Ectodermal cell (in vitro differentiated cells): ENCODE measurements around the gene ASAH2B.
"Not testable (repeated sequence)": the region's sequence is repeated elsewhere in the genome, so short reads cannot be mapped to it uniquely, and the experiment has no call there.

ENCODE experiments used
- H3K27ac ChIP-seq: 2 replicates; pipeline ENCODE4 v1.7.0; 2013; ENCODE audit warnings: mild to moderate bottlenecking, low read depth, low read length; ENCODE audit not compliant: insufficient read depth, poor library complexity, severe bottlenecking
- H3K27me3 ChIP-seq: 2 replicates; pipeline ENCODE4 v1.7.0; 2013; ENCODE audit warnings: mild to moderate bottlenecking, low read length; ENCODE audit not compliant: insufficient read depth, control insufficient read depth, poor library complexity, severe bottlenecking
- H3K36me3 ChIP-seq: one replicate; pipeline ENCODE4 v1.7.0; 2013; ENCODE audit warnings: low read length; ENCODE audit not compliant: control insufficient read depth, insufficient read depth
- H3K4me1 ChIP-seq: one replicate; pipeline ENCODE4 v1.7.0; 2013; ENCODE audit warnings: low read length; ENCODE audit not compliant: control insufficient read depth, insufficient read depth
- H3K4me3 ChIP-seq: 2 replicates; pipeline ENCODE4 v1.7.0; 2013; ENCODE audit warnings: low read depth, low read length, control low read depth; ENCODE audit not compliant: insufficient read depth
- H3K9me3 ChIP-seq: 2 replicates; pipeline ENCODE4 v1.7.0; 2013; ENCODE audit warnings: mild to moderate bottlenecking, low read length, moderate library complexity; ENCODE audit not compliant: control insufficient read depth
- WGBS, 2 experiments: methylation state at CpG; one replicate each; pipeline ENCODE4 v1.1.7; 2013; ENCODE audit warnings: missing lambda C conversion rate in 2 of 2; 5-methylcytosine and 5-hydroxymethylcytosine counted together

ASAH2B gene

GRCh38 chr10:50740293-50740648 is 535 bp downstream of the ASAH2B start:
- Histone ChIP-seq H3K27ac (no peak overlapping the region), H3K36me3 (no peaks in the 10 kb centered on the region), H3K4me1 (no peaks in the 10 kb centered on the region), H3K9me3 (no peaks in the 10 kb centered on the region), H3K4me3 (peak overlapping the region; percentile 63), H3K27me3 (peaks cover 5% of the 10 kb centered on the region)
- 2% methylated on average over 7 to 8 of the region's 8 CpGs for WGBS, 2 experiments

- H3K27ac ChIP-seq, H3K9me3 ChIP-seq, H3K4me3 ChIP-seq, H3K27me3 ChIP-seq, H3K4me1 ChIP-seq, H3K36me3 ChIP-seq: not testable (repeated sequence)
- WGBS, 2 experiments, result 96 to 98% methylated on average over 9 of the region's 10 CpGs
Observed at GRCh38 chr10:50742820-50743219, 3.1 kb downstream of the ASAH2B start.

GRCh38 chr10:50766774-50767513 is 27.2 kb downstream of the ASAH2B start:
- not testable (repeated sequence) for H3K9me3 ChIP-seq, H3K4me1 ChIP-seq, H3K27me3 ChIP-seq, H3K4me3 ChIP-seq, H3K36me3 ChIP-seq, H3K27ac ChIP-seq
- 97 to 100% methylated on average over 3 of the region's 5 CpGs for WGBS, 2 experiments

- not testable (repeated sequence) for H3K4me1 ChIP-seq, H3K9me3 ChIP-seq, H3K27me3 ChIP-seq, H3K4me3 ChIP-seq, H3K27ac ChIP-seq, H3K36me3 ChIP-seq
- WGBS, 2 experiments, result no CpG with 5 or more reads among the region's 3 CpGs
Observed at GRCh38 chr10:50772042-50772441, 32.3 kb downstream of the ASAH2B start.

- not testable (repeated sequence) for H3K4me1 ChIP-seq, H3K36me3 ChIP-seq, H3K27me3 ChIP-seq, H3K9me3 ChIP-seq, H3K4me3 ChIP-seq, H3K27ac ChIP-seq
- whole genome bisulfite sequencing, 2 experiments, result 100% methylated on average over 1 of the region's 2 CpGs
Observed at GRCh38 chr10:50774868-50775267, 35.1 kb downstream of the ASAH2B start.

GRCh38 chr10:50780036-50780435 is 40.3 kb downstream of the ASAH2B start:
- H3K4me3 ChIP-seq, H3K27me3 ChIP-seq, H3K4me1 ChIP-seq, H3K27ac ChIP-seq, H3K36me3 ChIP-seq, H3K9me3 ChIP-seq: not testable (repeated sequence)
- WGBS, 2 experiments, result 78 to 88% methylated on average over 1 of the region's 1 CpG

- H3K27me3 ChIP-seq, H3K27ac ChIP-seq, H3K9me3 ChIP-seq: not testable (repeated sequence)
Observed at GRCh38 chr10:50782017-50782416, 42.3 kb downstream of the ASAH2B start.

GRCh38 chr10:50787962-50788361 is 48.2 kb downstream of the ASAH2B start:
- not testable (repeated sequence) for H3K36me3 ChIP-seq, H3K27ac ChIP-seq, H3K4me3 ChIP-seq, H3K27me3 ChIP-seq, H3K9me3 ChIP-seq, H3K4me1 ChIP-seq
- WGBS, 2 experiments, result 69 to 73% methylated on average over 5 of the region's 5 CpGs

More at GRCh38 chr10:50782017-50782416, 42.3 kb downstream of the ASAH2B start:
- H3K36me3 ChIP-seq, H3K4me3 ChIP-seq, H3K4me1 ChIP-seq: not testable (repeated sequence)

- Histone ChIP-seq H3K36me3 (no peaks in the 10 kb centered on the region), H3K9me3 (no peaks in the 10 kb centered on the region), H3K27me3 (no peaks in the 10 kb centered on the region), H3K27ac (no peak overlapping the region), H3K4me1 (no peaks in the 10 kb centered on the region), H3K4me3 (no peak overlapping the region)
- WGBS, 2 experiments, result 76% methylated on average over 1 of the region's 1 CpG; no CpG with 5 or more reads in 1 of the 2 experiments
Observed at GRCh38 chr10:50788951-50789945, 49.5 kb downstream of the ASAH2B start.

- H3K27me3 ChIP-seq, result no peaks in the 10 kb centered on the region
Observed at GRCh38 chr10:50794490-50794889, 54.8 kb downstream of the ASAH2B start.

More at GRCh38 chr10:50794490-50794889, 54.8 kb downstream of the ASAH2B start:
- Histone ChIP-seq H3K27ac (no peak overlapping the region), H3K36me3 (no peaks in the 10 kb centered on the region), H3K4me3 (no peak overlapping the region), H3K4me1 (no peaks in the 10 kb centered on the region), H3K9me3 (no peaks in the 10 kb centered on the region)
